Testis (tissue), 2 donors: ENCODE measurements around the gene C1orf87.

Experiments
- POLR2A ChIP-seq: fragments of 450-650 bp; IDR thresholded peaks from one replicate; pipeline ENCODE4 v1.6.1; 2017; ENCODE audit warnings: antibody characterized with exemption, mild to moderate bottlenecking, moderate library complexity
- TF ChIP-seq, protein P1 (sequence below), 3 experiments: fragments of 450-650 bp in 2 of 3; fragments of 200-600 bp in 1 of 3; sonication (generic) in 1 of 3; IDR thresholded peaks; one replicate each; pipeline ENCODE4 v1.5.1; 2016 to 2019; ENCODE audit warnings: antibody characterized with exemption in 3 of 3, mild to moderate bottlenecking in 2 of 3, moderate library complexity in 1 of 3

DNA sequence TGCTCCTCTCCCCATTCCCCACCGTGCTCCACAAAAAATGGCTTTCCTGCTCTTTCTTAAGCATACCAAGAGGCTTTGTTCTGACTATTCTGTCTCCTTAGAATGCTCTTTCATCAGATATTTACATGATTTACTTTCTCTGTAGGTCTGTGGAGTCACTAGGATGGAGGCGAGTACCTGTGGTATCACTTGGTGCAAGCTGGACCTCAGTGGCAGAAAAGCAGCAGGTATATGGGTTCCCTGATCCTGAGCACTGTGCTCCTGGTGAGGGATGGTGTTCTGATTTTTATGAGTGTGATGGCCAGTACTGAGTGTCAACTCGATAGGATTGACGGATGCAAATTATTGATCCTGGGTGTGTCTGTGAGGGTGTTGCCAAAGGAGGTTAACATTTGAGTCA, 10.0 kb downstream of the C1orf87 start:
- TF ChIP-seq, protein P1, sequence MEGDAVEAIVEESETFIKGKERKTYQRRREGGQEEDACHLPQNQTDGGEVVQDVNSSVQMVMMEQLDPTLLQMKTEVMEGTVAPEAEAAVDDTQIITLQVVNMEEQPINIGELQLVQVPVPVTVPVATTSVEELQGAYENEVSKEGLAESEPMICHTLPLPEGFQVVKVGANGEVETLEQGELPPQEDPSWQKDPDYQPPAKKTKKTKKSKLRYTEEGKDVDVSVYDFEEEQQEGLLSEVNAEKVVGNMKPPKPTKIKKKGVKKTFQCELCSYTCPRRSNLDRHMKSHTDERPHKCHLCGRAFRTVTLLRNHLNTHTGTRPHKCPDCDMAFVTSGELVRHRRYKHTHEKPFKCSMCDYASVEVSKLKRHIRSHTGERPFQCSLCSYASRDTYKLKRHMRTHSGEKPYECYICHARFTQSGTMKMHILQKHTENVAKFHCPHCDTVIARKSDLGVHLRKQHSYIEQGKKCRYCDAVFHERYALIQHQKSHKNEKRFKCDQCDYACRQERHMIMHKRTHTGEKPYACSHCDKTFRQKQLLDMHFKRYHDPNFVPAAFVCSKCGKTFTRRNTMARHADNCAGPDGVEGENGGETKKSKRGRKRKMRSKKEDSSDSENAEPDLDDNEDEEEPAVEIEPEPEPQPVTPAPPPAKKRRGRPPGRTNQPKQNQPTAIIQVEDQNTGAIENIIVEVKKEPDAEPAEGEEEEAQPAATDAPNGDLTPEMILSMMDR (IDR thresholded peaks at IDR 0.05) = no peak
- no peak for TF ChIP-seq POLR2A
